Mesenchymal stem cell (in vitro differentiated cells and primary cell): Measurements from ENCODE around the gene JSRP1.

ENCODE experiments used
- DNase-seq: peaks from one replicate; pipeline ENCODE4 v3.0.0-alpha.2; 2013
- H2AFZ ChIP-seq: one replicate; pipeline ENCODE4 v1.6.1; 2013; ENCODE audit warnings: low read depth, mild to moderate bottlenecking, control low read depth, inconsistent platforms, low read length, moderate library complexity
- H2AK5ac ChIP-seq: 2 replicates; pipeline ENCODE4 v1.6.1; 2013; ENCODE audit warnings: low read length, moderate library complexity, mild to moderate bottlenecking, inconsistent platforms; ENCODE audit not compliant: severe bottlenecking
- H2BK120ac ChIP-seq: one replicate; pipeline ENCODE4 v1.6.1; 2013; ENCODE audit warnings: low read depth, mild to moderate bottlenecking, inconsistent platforms, low read length, moderate library complexity
- H2BK12ac ChIP-seq, 2 experiments: one replicate each; pipeline ENCODE4 v1.6.1; 2013; ENCODE audit warnings: inconsistent platforms in 2 of 2, low read length in 2 of 2, mild to moderate bottlenecking in 2 of 2, moderate library complexity in 2 of 2, control low read depth in 1 of 2
- H2BK15ac ChIP-seq: one replicate; pipeline ENCODE4 v1.6.1; 2013; ENCODE audit warnings: mild to moderate bottlenecking, low read depth, inconsistent platforms; ENCODE audit not compliant: poor library complexity, severe bottlenecking
- H2BK5ac ChIP-seq: 2 replicates; pipeline ENCODE4 v1.6.1; 2013; ENCODE audit warnings: low read depth, mild to moderate bottlenecking, low read length, control low read depth, inconsistent platforms; ENCODE audit not compliant: poor library complexity, severe bottlenecking
- H3K14ac ChIP-seq, 2 experiments: one replicate each; pipeline ENCODE4 v1.6.1; 2013; ENCODE audit warnings: inconsistent platforms in 2 of 2, low read length in 2 of 2, control low read depth in 1 of 2, mild to moderate bottlenecking in 1 of 2, moderate library complexity in 1 of 2
- H3K18ac ChIP-seq, 2 experiments: one replicate each; pipeline ENCODE4 v1.6.1; 2013; ENCODE audit warnings: inconsistent platforms in 2 of 2, low read length in 2 of 2, control low read depth in 1 of 2, low read depth in 1 of 2, mild to moderate bottlenecking in 1 of 2
- H3K23ac ChIP-seq, 2 experiments: one replicate each; pipeline ENCODE4 v1.6.1; 2013; ENCODE audit warnings: inconsistent platforms in 2 of 2, low read length in 2 of 2, mild to moderate bottlenecking in 2 of 2, moderate library complexity in 2 of 2, control low read depth in 1 of 2
- H3K27ac ChIP-seq: 2 replicates; pipeline ENCODE4 v1.5.1; 2013; ENCODE audit warnings: mild to moderate bottlenecking, moderate library complexity, low read length, control low read depth, inconsistent platforms; ENCODE audit not compliant: poor library complexity, severe bottlenecking
- H3K27me3 ChIP-seq, 2 experiments: 2 replicates each; pipeline versions ENCODE4 v1.6.1 to v1.7.0; 2013; ENCODE audit warnings: low read length in 2 of 2, mild to moderate bottlenecking in 2 of 2, moderate library complexity in 2 of 2, control low read depth in 1 of 2, inconsistent platforms in 1 of 2; ENCODE audit not compliant: control insufficient read depth in 1 of 2, insufficient read depth in 1 of 2
- H3K36me3 ChIP-seq, 2 experiments: 2 replicates each; pipeline versions ENCODE4 v1.6.1 to v1.7.0; 2013; ENCODE audit warnings: low read length in 2 of 2, control low read depth in 1 of 2, inconsistent platforms in 1 of 2, low read depth in 1 of 2, mild to moderate bottlenecking in 1 of 2; ENCODE audit not compliant: insufficient read depth in 2 of 2, control insufficient read depth in 1 of 2
- H3K4ac ChIP-seq, 2 experiments: one replicate each; pipeline ENCODE4 v1.6.1; 2013; ENCODE audit warnings: inconsistent platforms in 2 of 2, low read length in 2 of 2, mild to moderate bottlenecking in 2 of 2, moderate library complexity in 2 of 2, control low read depth in 1 of 2, low read depth in 1 of 2
- H3K4me1 ChIP-seq: 2 replicates; pipeline ENCODE4 v1.6.1; 2013; ENCODE audit warnings: low read depth, low read length, control low read depth; ENCODE audit not compliant: control insufficient read depth, insufficient read depth
- H3K4me2 ChIP-seq: 2 replicates; pipeline ENCODE4 v1.6.1; 2013; ENCODE audit warnings: low read length, mild to moderate bottlenecking, inconsistent platforms; ENCODE audit not compliant: poor library complexity, severe bottlenecking
- H3K4me3 ChIP-seq, 2 experiments: 2 replicates each; pipeline versions ENCODE4 v1.5.1 to v1.7.0; 2013; ENCODE audit warnings: low read length in 2 of 2, mild to moderate bottlenecking in 2 of 2, control low read depth in 1 of 2, low read depth in 1 of 2; ENCODE audit not compliant: insufficient read depth in 1 of 2
- H3K79me1 ChIP-seq: replicated peaks from 2 replicates; pipeline ENCODE4 v1.6.1; 2013; ENCODE audit warnings: mild to moderate bottlenecking, control low read depth, low read length, inconsistent platforms; ENCODE audit not compliant: poor library complexity, severe bottlenecking
- H3K9ac ChIP-seq: 2 replicates; pipeline ENCODE4 v1.7.0; 2013; ENCODE audit warnings: mild to moderate bottlenecking, low read length, moderate library complexity
- H3K9me3 ChIP-seq: 2 replicates; pipeline ENCODE4 v1.7.0; 2013; ENCODE audit warnings: mild to moderate bottlenecking, low read length; ENCODE audit not compliant: control insufficient read depth
- H4K8ac ChIP-seq: one replicate; pipeline ENCODE4 v1.6.1; 2013; ENCODE audit warnings: inconsistent platforms, mild to moderate bottlenecking, low read length, moderate library complexity
- H4K91ac ChIP-seq: one replicate; pipeline ENCODE4 v1.6.1; 2013; ENCODE audit warnings: mild to moderate bottlenecking, low read length, inconsistent platforms
- WGBS: methylation state at CpG from one replicate; pipeline ENCODE4 v1.1.7; 2013; ENCODE audit warnings: mixed read lengths; 5-methylcytosine and 5-hydroxymethylcytosine counted together

JSRP1 gene

GRCh38 chr19:2244486-2244885, 11.7 kb downstream of the JSRP1 start:
- no peak overlapping the region for H3K4ac ChIP-seq
- H2BK15ac ChIP-seq: no peak overlapping the region
- peaks cover 33% of the 10 kb centered on the region for H3K4me1 ChIP-seq
- H2AFZ ChIP-seq: no peak overlapping the region
- no peak overlapping the region for H3K27ac ChIP-seq
- H3K4me3 ChIP-seq: peak overlapping the region in 1 of 2 experiments; percentile 9
- no peak overlapping the region for H3K18ac ChIP-seq
- WGBS: 97% methylated on average over 21 of the region's 21 CpGs
- H3K23ac ChIP-seq: no peak overlapping the region
- H4K8ac ChIP-seq: peak overlapping the region; percentile 8
- no peaks in the 10 kb centered on the region for H3K9me3 ChIP-seq
- no peak overlapping the region for H2BK120ac ChIP-seq
- no peak overlapping the region for H3K14ac ChIP-seq
- peaks cover 27% of the 10 kb centered on the region for H3K79me1 ChIP-seq
- peaks cover 54 to 93% of the 10 kb centered on the region in 2 experiments for H3K36me3 ChIP-seq
- no peaks in the 10 kb centered on the region for H3K27me3 ChIP-seq
- H3K9ac ChIP-seq: no peak overlapping the region
- no peak overlapping the region for H2BK12ac ChIP-seq
- H2AK5ac ChIP-seq: no peak overlapping the region
- no peak overlapping the region for H4K91ac ChIP-seq
- H3K4me2 ChIP-seq: no peak overlapping the region
- no peak overlapping the region for H2BK5ac ChIP-seq
- DNase-seq: no peak

DNA sequence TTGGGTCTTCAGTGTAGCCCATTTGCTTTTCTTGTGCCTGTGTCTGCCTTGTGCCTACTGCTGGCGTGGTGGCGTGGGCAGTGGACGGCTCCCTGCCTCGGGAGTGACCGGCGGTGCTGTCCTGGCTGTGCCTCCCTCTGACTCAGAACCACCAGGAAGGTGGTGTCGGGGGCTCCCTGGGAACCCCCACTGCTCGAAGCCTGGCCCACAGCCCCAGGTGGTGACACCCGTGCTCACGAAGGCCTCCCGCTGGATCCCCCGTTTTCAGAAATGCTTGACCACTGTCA, 12.1 kb downstream of the JSRP1 start:
- Histone ChIP-seq H2BK12ac (no peak overlapping the region), H3K4me1 (peaks cover 33% of the 10 kb centered on the region), H3K27me3 (no peaks in the 10 kb centered on the region), H3K36me3 (peaks cover 52 to 89% of the 10 kb centered on the region in 2 experiments), H2AK5ac (no peak overlapping the region), H3K4me2 (no peak overlapping the region), H3K18ac (no peak overlapping the region), H3K9me3 (no peaks in the 10 kb centered on the region), H3K27ac (no peak overlapping the region), H2AFZ (no peak overlapping the region), H2BK120ac (no peak overlapping the region), H3K23ac (no peak overlapping the region), H3K4me3 (no peak overlapping the region), H4K8ac (no peak overlapping the region), H3K9ac (no peak overlapping the region), H3K79me1 (peaks cover 27% of the 10 kb centered on the region), H4K91ac (no peak overlapping the region), H3K14ac (no peak overlapping the region), H2BK5ac (no peak overlapping the region), H2BK15ac (no peak overlapping the region), H3K4ac (no peak overlapping the region)
- DNase-seq: no peak
- 97% methylated on average over 12 of the region's 12 CpGs for WGBS

DNA sequence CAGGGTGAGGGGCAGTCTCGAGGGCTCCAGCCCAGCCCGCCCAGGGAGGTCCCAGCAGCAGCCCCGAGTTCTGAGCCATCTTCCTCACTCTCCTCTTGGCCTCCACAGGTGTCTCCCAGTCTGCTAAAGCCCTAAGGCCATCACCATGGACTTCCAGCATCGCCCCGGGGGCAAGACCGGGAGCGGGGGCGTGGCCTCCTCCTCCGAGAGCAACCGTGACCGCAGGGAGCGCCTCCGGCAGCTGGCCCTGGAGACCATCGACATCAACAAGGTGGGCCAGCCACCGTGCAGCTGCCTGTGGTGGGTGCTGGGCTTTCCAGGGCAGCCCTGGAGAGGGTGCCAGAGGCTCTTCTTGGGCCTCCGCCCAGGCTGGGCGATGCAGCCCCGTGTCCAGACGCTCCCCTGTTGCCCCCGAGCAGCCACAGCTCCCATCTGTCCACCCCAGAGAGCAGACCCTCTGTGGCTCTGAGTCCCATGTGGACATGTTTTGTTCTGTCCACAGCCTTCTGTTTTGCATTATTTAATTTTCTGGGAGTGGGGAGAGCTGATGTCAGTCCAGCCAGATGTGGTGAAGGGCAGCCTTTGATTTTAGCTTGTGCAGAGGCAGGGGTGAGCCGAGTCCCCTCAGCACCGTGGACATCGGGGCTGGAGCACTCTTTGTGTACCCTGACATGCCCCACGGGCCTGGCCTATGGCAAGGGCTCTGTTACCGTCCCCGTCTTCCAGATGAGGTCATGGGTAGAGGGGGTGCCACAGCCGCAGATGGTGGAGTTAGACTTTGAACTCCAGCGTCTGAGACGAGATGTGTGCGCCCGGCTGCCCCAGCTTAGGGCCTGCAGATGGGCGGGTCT, 12.7 kb downstream of the JSRP1 start:
- Histone ChIP-seq H2BK15ac (no peak overlapping the region), H3K36me3 (peaks cover 49 to 83% of the 10 kb centered on the region in 2 experiments), H3K14ac (no peak overlapping the region), H3K4me2 (no peak overlapping the region), H2BK12ac (no peak overlapping the region), H3K4ac (no peak overlapping the region), H3K4me1 (peaks cover 37% of the 10 kb centered on the region), H4K91ac (no peak overlapping the region), H3K9ac (no peak overlapping the region), H2BK120ac (no peak overlapping the region), H3K79me1 (peaks cover 25% of the 10 kb centered on the region), H3K9me3 (no peaks in the 10 kb centered on the region), H4K8ac (no peak overlapping the region), H3K27ac (no peak overlapping the region), H2AFZ (no peak overlapping the region), H3K23ac (no peak overlapping the region), H3K27me3 (no peaks in the 10 kb centered on the region), H2BK5ac (no peak overlapping the region), H3K18ac (no peak overlapping the region), H3K4me3 (no peak overlapping the region), H2AK5ac (no peak overlapping the region)
- no peak for DNase-seq
- 90% methylated on average over 31 of the region's 32 CpGs for WGBS

DNA sequence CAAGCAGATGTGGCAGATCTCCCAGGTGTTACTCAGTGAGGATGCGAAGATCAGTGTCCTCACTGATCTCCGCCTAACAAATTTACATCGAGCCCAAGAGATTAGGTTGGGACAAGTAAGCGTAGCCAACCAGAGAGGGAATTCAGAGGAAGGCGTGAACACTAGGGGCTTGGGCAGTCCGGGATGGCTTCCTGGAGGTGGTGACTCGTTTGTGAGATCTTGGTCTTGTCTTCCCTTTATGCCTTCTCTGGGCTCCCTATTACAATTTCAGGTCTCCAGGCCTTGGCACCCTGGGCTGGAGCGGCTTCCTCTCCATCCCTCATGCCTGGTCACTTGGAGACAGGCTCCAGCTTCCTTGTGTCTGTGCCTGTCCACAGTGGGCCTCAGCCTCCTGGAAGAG, 13.4 kb downstream of the JSRP1 start:
- Histone ChIP-seq H2BK12ac (no peak overlapping the region), H4K8ac (peak overlapping the region; percentile 28), H3K4me3 (no peak overlapping the region)

More for the DNA sequence above, 13.4 kb downstream of the JSRP1 start:
- no peak overlapping the region for H2BK120ac ChIP-seq
- H3K36me3 ChIP-seq: peaks cover 52 to 76% of the 10 kb centered on the region in 2 experiments
- no peak for DNase-seq
- H3K27me3 ChIP-seq: no peaks in the 10 kb centered on the region
- no peak overlapping the region for H3K4me2 ChIP-seq
- no peak overlapping the region for H4K91ac ChIP-seq
- peaks cover 20% of the 10 kb centered on the region for H3K79me1 ChIP-seq
- H2BK15ac ChIP-seq: no peak overlapping the region
- H2BK5ac ChIP-seq: no peak overlapping the region
- no peak overlapping the region for H3K18ac ChIP-seq
- H3K27ac ChIP-seq: no peak overlapping the region
- no peak overlapping the region for H3K14ac ChIP-seq
- no peaks in the 10 kb centered on the region for H3K9me3 ChIP-seq
- H2AFZ ChIP-seq: no peak overlapping the region
- no peak overlapping the region for H3K9ac ChIP-seq
- 97% methylated on average over 8 of the region's 8 CpGs for WGBS
- H2AK5ac ChIP-seq: no peak overlapping the region
- no peak overlapping the region for H3K23ac ChIP-seq
- peak overlapping the region in 1 of 2 experiments; percentile 38 for H3K4ac ChIP-seq
- H3K4me1 ChIP-seq: peaks cover 40% of the 10 kb centered on the region
